ENCODE measurements around the gene TEX48. TPM values are rescaled to one million over a fixed set of nuclear protein-coding genes. Genes with fewer than 3 reads are reported as not detected.

The TEX48 gene
- polyA plus RNA-seq, 6 donors from 2014 or later: not detected

DNA sequence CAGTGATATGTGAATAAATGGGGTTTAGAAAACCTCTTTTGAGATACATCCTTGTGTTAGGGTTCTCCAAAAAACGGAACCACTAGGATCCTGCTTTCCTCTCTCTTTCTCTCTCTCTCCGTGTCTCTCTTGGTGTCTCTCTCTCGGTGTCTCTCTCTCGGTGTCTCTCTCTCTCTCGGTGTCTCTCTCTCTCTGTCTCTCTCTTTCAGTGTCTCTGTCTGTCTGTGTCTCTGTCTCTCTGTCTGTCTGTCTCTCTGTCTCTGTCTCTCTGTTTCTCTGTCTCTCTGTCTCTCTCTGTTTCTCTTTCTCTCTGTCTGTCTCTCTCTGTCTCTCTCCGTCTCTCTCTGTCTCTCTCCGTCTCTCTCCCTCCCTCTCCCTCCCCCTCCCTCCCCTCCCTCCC is 7.8 kb upstream of the TEX48 start:
- Mint-ChIP-seq H3K27ac (no peak overlapping the region), H3K9me3 (peaks cover 0 to 1% (median 0%) of the 10 kb centered on the region in 7 donors), H3K36me3 (no peaks in the 10 kb centered on the region), H3K4me1 (no peaks in the 10 kb centered on the region), H3K4me3 (no peak overlapping the region), H3K27me3 (peaks cover 4 to 23% (median 12%) of the 10 kb centered on the region in 3 donors)
- DNase-seq (no peak), ATAC-seq (ENCODE audit: low read depth in 2 of 2) (no peak)

DNA sequence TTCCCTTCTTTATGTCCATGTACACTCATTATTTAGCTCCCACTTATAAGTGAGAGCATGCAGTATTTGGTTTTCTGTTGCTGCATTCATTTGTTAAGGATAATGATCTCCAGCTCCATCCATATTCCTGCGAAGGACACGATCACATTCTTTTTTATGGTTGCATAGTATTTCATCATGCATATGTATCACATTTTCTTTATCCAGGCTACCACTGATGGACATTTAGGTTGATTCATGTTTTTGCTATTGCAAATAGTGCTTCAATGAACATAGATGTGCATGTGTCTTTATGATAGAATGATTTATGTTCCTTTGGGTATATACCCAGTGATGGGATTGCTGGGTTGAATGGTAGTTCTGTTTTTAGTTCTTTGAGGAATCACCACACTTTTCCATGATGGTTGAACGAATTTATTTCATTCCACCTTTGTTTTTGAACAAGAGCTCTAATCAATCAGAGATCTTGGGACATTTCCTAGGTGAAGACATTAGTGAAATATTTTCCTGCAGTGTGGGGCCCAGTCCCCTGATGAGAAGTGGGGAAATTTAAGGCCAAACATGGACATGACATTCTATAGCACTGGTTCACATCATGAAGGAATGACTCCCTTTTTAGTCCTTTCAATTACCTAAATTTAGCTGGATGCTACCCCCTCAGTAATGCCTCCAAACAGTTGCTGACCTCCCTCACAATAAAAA is 7.1 kb upstream of the TEX48 start:
- no peak overlapping the region for H3K4me3 Mint-ChIP-seq
- H3K27me3 Mint-ChIP-seq: peaks cover 4 to 15% (median 4%) of the 10 kb centered on the region in 3 donors
- no peaks in the 10 kb centered on the region for H3K4me1 Mint-ChIP-seq
- DNase-seq: no peak
- no peak overlapping the region for H3K27ac Mint-ChIP-seq
- peaks cover 0 to 1% (median 0%) of the 10 kb centered on the region in 7 donors for H3K9me3 Mint-ChIP-seq
- ATAC-seq (ENCODE audit: low read depth in 2 of 2): no peak
- H3K36me3 Mint-ChIP-seq: no peaks in the 10 kb centered on the region

DNA sequence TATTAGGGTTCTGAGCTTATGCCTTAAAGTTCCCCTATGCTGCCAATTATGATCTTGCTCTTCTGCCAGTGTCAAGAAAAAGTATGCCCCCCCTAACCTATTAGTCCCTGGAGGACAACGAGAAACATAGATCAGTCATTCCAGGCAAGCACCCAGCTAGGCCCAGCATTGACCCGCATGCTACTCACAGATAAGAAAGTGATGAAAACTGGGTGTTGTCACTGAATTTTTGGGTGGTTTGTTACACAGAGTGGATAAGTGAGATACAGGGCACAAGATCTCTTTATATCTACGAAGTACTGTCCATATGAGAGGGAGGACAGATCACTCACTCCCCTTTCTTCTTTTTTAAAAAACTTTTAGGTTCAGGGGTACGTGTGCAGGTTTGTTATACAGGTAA is 6.4 kb upstream of the TEX48 start:
- ATAC-seq (ENCODE audit: low read depth in 2 of 2) (no peak), DNase-seq (no peak)
- no peak overlapping the region for H3K4me3 Mint-ChIP-seq
- no peaks in the 10 kb centered on the region for H3K36me3 Mint-ChIP-seq
- H3K9me3 Mint-ChIP-seq: peaks cover 0 to 1% (median 0%) of the 10 kb centered on the region in 7 donors
- peaks cover 0 to 13% (median 4%) of the 10 kb centered on the region in 3 donors for H3K27me3 Mint-ChIP-seq
- H3K27ac Mint-ChIP-seq: no peak overlapping the region
- no peaks in the 10 kb centered on the region for H3K4me1 Mint-ChIP-seq

DNA sequence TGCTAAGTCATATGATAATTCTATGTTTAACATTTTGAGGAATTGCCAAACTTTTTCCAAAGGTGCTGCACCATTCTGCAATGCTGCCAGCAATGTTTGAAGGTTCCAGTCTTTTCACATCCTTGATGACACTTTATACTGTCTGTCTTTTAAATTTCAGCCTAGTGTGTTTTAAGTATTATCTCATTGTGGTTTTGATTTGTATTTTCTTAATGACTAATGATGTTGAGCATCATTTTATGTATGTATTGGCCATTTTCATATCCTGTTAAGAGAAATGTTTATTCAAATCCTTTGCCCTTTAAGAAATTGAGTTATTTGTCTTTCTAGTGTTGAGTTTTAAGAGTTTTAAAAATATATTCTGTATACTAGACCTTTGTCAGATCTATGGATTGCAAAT is 5.0 kb upstream of the TEX48 start:
- Mint-ChIP-seq H3K4me3 (no peak overlapping the region), H3K36me3 (no peaks in the 10 kb centered on the region), H3K4me1 (peaks cover 0 to under 1% (median 0%) of the 10 kb centered on the region in 3 donors), H3K27ac (no peak overlapping the region), H3K9me3 (peaks cover 0 to 1% (median 0%) of the 10 kb centered on the region in 7 donors), H3K27me3 (peaks cover 0 to 13% (median 0%) of the 10 kb centered on the region in 3 donors)
- ATAC-seq (ENCODE audit: low read depth in 2 of 2) (no peak), DNase-seq (no peak)

DNA sequence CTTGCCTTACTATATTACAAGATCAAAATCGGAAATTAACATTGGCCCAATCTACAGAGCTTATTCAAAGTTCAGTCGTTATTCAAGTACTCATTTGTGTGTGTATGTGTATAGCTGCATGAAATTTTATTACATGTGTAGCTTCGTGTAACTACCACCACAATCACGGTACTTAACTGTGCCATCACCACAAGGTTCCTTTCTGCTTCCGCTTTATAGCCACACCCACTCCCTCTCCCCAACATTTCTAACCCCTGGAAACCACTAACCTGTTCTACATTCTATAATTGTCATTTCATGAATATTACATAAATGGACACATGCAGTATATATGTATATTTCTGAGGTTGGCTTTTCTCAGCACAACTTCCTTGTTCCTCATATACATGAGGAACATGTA is 4.0 kb upstream of the TEX48 start:
- H3K4me3 Mint-ChIP-seq: no peak overlapping the region
- peaks cover 0 to 14% (median 0%) of the 10 kb centered on the region in 3 donors for H3K27me3 Mint-ChIP-seq
- DNase-seq: no peak
- no peaks in the 10 kb centered on the region for H3K36me3 Mint-ChIP-seq
- H3K9me3 Mint-ChIP-seq: peaks cover 0 to 1% (median 0%) of the 10 kb centered on the region in 7 donors
- no peak for ATAC-seq (ENCODE audit: low read depth in 2 of 2)
- H3K4me1 Mint-ChIP-seq: peaks cover 5% of the 10 kb centered on the region in 3 donors
- no peak overlapping the region for H3K27ac Mint-ChIP-seq

DNA sequence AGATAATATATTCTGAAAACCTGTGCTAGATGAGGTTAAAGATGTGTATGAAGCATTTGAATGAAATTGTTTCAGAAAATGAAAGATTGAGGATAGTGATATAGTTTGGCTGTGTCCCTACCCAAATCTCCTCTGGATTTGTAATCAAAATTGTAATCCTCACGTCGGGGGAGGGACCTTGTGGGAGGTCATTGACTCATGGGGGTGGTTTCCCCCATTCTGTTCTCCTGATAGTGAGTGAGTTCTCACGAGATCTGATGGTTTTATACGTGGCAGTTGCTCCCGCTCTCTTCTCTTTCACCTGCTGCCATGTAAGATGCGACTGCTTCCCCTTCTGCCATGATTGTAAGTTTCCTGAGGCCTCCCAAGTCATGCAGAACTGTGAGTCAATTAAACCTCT is 2.0 kb upstream of the TEX48 start:
- H3K27me3 Mint-ChIP-seq: peaks cover 0 to 13% (median 4%) of the 10 kb centered on the region in 3 donors
- H3K27ac Mint-ChIP-seq: no peak overlapping the region
- ATAC-seq (ENCODE audit: low read depth in 2 of 2) (no peak), DNase-seq (no peak)
- peaks cover 5% of the 10 kb centered on the region in 3 donors for H3K4me1 Mint-ChIP-seq
- no peaks in the 10 kb centered on the region for H3K36me3 Mint-ChIP-seq
- no peak overlapping the region for H3K4me3 Mint-ChIP-seq
- no peaks in the 10 kb centered on the region for H3K9me3 Mint-ChIP-seq

DNA sequence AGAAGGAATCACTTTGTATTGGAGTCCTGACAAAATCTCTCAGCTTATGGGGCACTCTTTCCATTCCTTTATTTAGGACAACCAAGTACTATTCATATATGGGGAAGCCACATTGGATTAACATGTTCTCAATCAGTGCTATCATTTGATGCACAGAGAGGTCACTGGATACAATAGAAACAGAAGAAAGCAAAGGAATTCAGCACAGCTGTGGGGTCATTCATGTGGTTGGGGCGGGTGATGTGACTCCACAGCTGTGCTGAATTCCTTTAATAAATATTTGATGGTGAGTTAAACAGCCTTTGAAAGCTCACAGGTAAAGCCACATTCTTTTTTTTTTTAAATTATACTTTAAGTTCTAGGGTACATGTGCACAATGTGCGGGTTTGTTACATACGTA is 854 bp upstream of the TEX48 start:
- peaks cover 0 to 4% of the 10 kb centered on the region in 2 donors for H3K36me3 Mint-ChIP-seq
- no peak overlapping the region for H3K4me3 Mint-ChIP-seq
- no peak overlapping the region for H3K27ac Mint-ChIP-seq
- peaks cover under 1 to 19% (median 9%) of the 10 kb centered on the region in 3 donors for H3K27me3 Mint-ChIP-seq
- H3K9me3 Mint-ChIP-seq: no peaks in the 10 kb centered on the region
- ATAC-seq (ENCODE audit: low read depth in 2 of 2): no peak
- H3K4me1 Mint-ChIP-seq: peaks cover 5% of the 10 kb centered on the region in 3 donors
- DNase-seq: no peak

DNA sequence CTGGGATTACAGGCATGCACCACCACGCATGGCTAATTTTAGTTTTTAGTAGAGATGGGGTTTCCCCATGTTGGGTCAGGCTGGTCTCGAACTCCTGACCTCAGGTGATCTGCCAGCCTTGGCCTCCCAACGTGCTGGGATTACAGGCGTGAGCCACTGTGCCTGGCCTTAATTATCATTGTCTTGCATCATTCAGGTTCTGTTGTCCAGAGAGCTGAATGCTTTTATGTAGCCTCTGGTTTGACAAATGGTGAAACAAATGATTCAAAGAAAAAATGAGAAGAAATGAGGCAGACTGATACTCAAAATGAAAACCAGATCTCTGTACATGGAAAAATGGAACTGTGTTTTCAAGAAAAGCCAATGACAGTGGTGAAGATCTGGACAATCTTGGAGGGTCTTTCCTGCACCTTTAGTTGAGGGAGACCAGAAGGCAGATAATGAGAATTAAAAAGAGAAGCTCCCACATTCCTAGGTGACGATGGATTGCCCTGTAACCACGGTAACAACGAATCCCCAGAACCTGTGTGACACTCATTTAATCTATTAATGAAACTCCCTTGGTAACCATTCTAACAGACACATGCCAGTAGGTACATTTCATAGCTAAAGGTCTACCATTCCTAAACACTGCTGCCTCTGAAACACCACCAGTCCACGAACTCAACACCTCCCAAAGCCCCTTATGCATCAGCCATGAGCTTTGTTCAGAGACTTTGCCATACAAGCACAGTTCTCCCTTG is 1.6 kb downstream of the TEX48 start:
- Mint-ChIP-seq H3K9me3 (no peaks in the 10 kb centered on the region), H3K36me3 (peaks cover 0 to 5% of the 10 kb centered on the region in 2 donors), H3K27me3 (peaks cover 12 to 27% (median 14%) of the 10 kb centered on the region in 3 donors), H3K4me1 (peaks cover 5% of the 10 kb centered on the region in 3 donors), H3K4me3 (no peak overlapping the region), H3K27ac (peak overlapping the region in 1 of 6 donors; percentile 21)
- ATAC-seq (ENCODE audit: low read depth in 2 of 2): no peak
- no peak for DNase-seq

DNA sequence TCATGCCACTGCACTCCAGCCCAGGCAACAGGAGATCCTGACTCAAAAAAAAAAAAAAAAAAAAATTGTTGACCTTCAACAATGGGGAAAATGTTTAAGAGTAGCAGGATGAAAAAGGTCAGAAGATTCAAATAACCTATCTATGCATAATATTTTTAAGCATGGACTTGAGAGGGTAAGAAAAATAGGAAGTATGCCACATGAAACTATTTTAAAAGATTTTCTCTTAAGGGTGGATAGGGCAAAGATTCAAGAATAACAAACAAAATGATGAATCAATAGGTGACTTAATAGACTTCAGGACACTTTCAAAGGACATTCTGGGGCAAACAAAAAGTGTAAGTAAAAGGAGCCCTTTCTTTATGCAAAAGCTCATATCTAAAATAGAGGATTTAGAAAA is 3.2 kb downstream of the TEX48 start:
- Mint-ChIP-seq H3K36me3 (peaks cover 0 to 5% of the 10 kb centered on the region in 2 donors), H3K27me3 (peaks cover 16 to 29% (median 29%) of the 10 kb centered on the region in 3 donors), H3K27ac (no peak overlapping the region), H3K4me1 (peaks cover 5% of the 10 kb centered on the region in 3 donors), H3K4me3 (no peak overlapping the region), H3K9me3 (no peaks in the 10 kb centered on the region)
- DNase-seq: no peak
- ATAC-seq (ENCODE audit: low read depth in 2 of 2): no peak

DNA sequence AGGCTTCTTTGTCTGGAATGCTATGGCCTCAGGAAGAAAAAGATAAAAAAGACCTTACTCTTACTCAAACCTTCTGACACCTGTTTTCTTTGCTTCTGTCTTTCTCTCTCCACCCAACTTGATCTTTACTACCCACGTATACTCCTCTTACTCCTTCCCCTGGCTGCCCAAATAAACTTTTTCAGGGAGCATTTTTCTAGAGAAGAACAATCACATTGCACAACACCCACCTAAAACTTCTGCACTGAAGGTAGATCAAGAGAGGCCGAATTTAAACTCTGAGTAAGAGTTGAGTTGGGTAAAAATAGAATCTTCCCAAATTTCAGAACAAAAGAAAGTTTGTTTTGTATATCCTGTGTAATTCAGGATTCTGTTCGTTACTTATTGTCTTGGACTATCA is 3.9 kb downstream of the TEX48 start:
- no peak for ATAC-seq (ENCODE audit: low read depth in 2 of 2)

DNA sequence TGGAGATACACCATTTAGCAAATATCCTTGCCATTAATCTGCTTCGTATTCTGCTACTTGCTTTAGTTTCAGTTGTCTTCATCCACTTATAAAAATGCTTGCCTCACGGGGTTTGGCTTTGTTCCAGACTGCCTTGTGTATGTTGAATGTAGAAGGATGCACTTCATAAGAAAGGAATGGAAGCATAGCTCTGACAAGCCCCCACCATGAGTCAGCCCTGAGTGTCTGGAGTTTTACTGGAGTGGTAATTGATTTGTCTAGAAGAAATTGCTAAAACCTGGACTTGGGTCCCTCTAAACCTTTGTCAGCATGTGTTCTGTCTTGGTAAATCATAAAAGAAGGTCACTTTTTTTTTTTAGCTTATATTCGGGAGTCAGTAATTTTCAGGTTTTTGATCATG is 4.6 kb downstream of the TEX48 start:
- no peaks in the 10 kb centered on the region for H3K9me3 Mint-ChIP-seq
- H3K4me3 Mint-ChIP-seq: no peak overlapping the region
- ATAC-seq (ENCODE audit: low read depth in 2 of 2) (no peak), DNase-seq (no peak)
- peaks cover 5% of the 10 kb centered on the region in 3 donors for H3K4me1 Mint-ChIP-seq
- H3K27ac Mint-ChIP-seq: no peak overlapping the region
- peaks cover 0 to 5% of the 10 kb centered on the region in 2 donors for H3K36me3 Mint-ChIP-seq
- H3K27me3 Mint-ChIP-seq: peaks cover 16 to 30% (median 29%) of the 10 kb centered on the region in 3 donors

More for the DNA sequence above, 3.9 kb downstream of the TEX48 start:
- H3K4me3 Mint-ChIP-seq: no peak overlapping the region
- no peaks in the 10 kb centered on the region for H3K9me3 Mint-ChIP-seq
- H3K27me3 Mint-ChIP-seq: peaks cover 16 to 30% (median 29%) of the 10 kb centered on the region in 3 donors
- peaks cover 0 to 5% of the 10 kb centered on the region in 2 donors for H3K36me3 Mint-ChIP-seq
- H3K4me1 Mint-ChIP-seq: peaks cover 5% of the 10 kb centered on the region in 3 donors
- H3K27ac Mint-ChIP-seq: no peak overlapping the region
- no peak for DNase-seq

DNA sequence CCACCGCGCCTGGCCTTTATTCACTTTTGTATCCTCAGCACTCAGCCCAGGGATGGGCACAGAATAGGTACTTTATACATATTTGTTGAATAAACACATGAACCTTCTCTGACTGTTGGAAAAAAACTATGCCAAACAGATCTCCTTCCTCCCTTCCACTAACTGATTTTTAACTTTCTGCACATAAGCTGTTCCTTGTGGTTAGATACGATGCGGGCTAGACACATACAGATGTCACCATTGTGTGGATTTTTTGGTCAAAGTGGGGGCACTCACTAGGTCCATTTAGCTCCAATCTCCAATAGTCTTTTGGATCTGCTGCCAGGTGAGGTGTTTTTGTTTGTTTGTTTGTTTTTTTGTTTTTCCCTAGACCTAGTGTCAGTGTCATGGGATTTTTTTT is 5.1 kb downstream of the TEX48 start:
- Mint-ChIP-seq H3K9me3 (no peaks in the 10 kb centered on the region), H3K4me1 (peaks cover 3 to 5% (median 5%) of the 10 kb centered on the region in 3 donors), H3K36me3 (peaks cover 0 to 5% of the 10 kb centered on the region in 2 donors), H3K27ac (no peak overlapping the region), H3K4me3 (no peak overlapping the region), H3K27me3 (peaks cover 16 to 30% (median 29%) of the 10 kb centered on the region in 3 donors)
- ATAC-seq (ENCODE audit: low read depth in 2 of 2): no peak
- DNase-seq: no peak

DNA sequence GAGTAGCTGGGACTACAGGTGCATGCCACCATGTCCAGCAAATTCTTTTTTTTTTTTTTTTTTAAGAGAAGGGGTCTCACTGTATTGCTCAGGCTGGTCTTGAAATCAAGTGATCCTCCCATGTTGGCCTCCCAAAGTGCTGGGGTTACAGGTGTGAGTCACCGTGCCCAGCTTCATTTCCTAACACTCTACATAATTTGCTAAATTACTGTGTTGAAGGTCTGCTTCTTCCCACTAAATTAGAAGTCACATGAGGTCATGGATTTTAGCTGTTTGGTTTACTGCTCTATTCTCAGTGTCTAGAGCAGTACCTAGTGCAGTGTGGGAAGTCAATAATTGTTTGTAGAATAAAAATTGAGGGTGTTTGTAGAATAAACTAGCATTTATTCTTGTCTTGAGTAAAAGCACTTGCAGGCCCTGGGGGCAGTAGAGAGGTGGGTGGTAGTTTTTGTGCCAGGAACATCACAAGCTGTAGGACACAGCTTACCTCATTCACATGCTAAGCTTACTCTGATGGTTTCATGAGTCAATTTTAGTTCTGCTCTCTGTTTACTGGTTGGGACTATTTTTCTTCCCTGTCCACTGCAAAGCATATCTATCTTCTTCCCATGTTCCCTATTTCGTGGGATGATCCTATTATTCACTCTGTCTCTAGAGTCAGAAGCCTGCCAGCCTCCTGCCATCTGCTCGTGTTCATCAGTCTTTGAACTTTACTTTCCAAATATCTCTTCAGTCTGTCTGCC is 7.0 kb downstream of the TEX48 start:
- Mint-ChIP-seq H3K4me3 (no peak overlapping the region), H3K27ac (peak overlapping the region in 2 of 6 donors; percentile 4 to 7), H3K9me3 (peaks cover 0 to 6% (median 0%) of the 10 kb centered on the region in 7 donors), H3K36me3 (peaks cover 0 to 11% of the 10 kb centered on the region in 2 donors), H3K4me1 (no peaks in the 10 kb centered on the region), H3K27me3 (peaks cover 12 to 30% (median 22%) of the 10 kb centered on the region in 3 donors)
- ATAC-seq (ENCODE audit: low read depth in 2 of 2) (no peak), DNase-seq (no peak)
